HuH-7.5 (cell line): Measurements from ENCODE around the gene CCDC47.
"Not testable (repeated sequence)": the region's sequence is repeated elsewhere in the genome, so short reads cannot be mapped to it uniquely, and the experiment has no call there.

Source experiments
- DNase-seq: peaks from one replicate; pipeline ENCODE4 v3.0.0; 2011; ENCODE audit warnings: low spot score

Gene CCDC47, protein sequence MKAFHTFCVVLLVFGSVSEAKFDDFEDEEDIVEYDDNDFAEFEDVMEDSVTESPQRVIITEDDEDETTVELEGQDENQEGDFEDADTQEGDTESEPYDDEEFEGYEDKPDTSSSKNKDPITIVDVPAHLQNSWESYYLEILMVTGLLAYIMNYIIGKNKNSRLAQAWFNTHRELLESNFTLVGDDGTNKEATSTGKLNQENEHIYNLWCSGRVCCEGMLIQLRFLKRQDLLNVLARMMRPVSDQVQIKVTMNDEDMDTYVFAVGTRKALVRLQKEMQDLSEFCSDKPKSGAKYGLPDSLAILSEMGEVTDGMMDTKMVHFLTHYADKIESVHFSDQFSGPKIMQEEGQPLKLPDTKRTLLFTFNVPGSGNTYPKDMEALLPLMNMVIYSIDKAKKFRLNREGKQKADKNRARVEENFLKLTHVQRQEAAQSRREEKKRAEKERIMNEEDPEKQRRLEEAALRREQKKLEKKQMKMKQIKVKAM

DNA sequence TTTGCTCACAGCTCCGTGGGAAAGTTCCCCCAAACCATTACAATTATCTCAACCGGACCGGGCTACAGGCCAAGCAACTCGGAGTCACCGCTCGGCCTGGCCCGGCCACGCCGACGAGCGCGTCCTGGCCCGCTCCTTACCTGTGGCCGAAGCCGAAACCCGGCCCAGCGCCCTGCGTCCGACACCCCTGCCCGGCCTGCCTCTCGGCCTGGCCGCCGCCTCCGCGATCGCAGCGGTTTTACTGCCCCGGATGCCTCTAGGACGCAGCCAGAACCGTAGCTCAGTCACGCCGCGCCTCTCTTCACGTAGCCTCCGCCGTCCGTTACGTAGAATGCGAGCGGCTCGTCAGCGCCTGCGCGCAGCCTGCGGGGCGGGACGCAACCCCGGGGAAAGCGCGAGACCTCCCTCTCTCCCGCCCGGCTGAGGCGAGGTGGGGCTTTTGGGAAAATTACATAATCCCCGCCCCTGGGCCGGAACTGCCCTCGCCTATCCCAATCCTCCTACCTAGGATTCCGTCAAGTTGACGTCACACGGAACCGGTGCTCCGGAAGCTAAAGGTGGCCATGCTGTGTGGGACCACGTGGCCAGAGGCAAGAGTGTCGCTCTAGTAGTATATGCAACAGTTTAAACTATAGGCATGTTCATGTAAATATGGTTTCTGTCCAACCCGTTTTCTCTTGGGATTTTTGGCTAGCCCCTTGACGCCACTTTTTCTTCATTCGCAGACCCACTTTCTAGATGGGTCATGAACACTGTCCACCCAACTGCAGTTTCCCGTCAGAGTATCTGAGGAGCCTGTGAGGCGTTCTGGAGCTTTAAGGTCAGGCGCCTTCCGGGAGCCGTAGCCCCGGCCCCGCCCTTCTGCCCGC is at the start of gene CCDC47:
TSS of gene CCDC47 (minus strand) at position 326 of the 869 bp plus-strand sequence. CDS start 7,422 bp downstream, outside the sequence.
- DNase-seq, result peak; percentile 97

DNA sequence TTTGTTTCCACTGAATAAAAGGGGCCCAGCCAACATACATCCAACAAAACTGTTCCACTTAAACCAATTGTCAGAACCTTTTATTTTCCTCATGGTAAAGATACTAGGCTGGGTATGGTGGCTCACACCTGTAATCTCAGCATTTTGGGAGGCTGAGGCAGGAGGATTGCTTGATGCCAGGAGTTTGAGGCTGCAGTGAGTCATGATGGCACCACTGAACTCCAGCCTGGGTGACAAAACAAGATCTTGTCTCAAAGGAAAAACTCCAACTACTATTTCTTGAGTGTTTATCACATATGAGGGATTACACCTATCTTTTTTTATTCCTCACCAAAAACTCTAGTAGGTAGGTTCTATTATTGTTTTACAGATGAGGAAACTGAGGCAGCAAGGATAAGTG is 49.1 kb upstream of the CCDC47 start:
- DNase-seq, result no peak

DNA sequence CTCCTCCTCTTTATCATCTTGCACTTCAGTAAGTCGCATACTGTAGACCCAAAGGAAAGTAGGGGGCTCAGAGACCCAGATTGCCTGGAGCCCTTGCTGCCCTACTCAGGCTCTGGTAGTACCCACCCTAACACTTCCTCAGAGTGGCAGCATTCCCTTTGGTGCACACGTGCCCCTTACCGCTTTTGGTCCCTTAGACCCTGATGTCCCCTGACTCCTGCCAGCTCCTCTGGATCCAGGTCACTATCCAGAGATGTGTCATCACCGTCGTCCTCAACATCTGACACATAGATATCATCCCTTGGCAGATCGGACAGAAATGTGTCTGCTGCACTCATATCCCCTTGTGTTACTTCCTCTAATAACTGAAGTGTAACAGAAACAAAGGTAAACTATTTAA is 48.4 kb upstream of the CCDC47 start:
- no peak for DNase-seq

GRCh38 chr17:63820963-63821561 is 47.7 kb upstream of the CCDC47 start:
- DNase-seq, result no peak

- DNase-seq, result no peak
These were observed 46.5 kb upstream of the CCDC47 start for GRCh38 chr17:63819585-63820537.

DNA sequence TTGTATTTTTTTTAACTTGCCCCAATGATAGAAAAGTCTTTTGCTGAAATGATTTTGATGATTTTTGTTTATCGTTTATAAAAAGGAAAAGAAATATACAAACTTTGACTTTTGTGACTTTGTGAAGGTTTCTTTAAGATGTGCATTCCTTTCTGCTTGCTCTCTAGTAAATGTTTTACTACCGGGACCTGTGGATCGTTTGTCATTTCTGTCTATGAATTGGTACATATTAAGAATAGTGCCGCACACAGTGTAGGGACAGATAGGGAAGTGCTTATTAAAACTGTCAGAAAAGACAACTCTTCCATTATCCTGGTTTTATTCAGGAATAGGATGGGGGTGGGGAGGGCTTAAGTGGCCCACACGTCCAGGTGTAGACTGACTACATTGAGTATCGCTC is 45.7 kb upstream of the CCDC47 start:
- no peak for DNase-seq

DNA sequence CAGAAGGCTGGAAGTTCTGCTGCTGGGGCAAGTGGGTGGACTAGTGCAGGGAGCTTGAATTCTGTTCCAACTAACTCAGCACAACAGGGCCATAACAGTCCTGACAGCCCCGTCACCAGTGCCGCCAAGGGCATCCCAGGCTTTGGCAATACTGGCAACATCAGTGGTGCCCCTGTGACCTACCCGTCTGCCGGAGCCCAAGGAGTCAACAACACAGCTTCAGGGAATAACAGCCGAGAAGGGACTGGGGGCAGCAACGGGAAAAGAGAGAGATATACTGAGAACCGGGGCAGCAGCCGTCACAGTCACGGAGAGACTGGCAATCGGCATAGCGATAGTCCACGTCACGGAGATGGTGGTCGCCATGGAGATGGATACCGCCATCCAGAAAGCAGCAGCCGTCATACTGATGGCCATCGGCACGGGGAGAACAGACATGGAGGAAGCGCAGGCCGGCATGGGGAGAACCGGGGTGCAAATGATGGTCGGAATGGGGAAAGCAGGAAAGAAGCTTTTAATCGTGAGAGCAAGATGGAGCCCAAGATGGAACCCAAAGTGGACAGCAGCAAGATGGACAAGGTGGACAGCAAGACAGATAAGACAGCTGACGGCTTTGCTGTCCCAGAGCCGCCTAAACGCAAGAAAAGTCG is 44.5 kb upstream of the CCDC47 start:
- DNase-seq, result no peak

GRCh38 chr17:63816669-63817068 is 43.3 kb upstream of the CCDC47 start:
- DNase-seq, result no peak

DNA sequence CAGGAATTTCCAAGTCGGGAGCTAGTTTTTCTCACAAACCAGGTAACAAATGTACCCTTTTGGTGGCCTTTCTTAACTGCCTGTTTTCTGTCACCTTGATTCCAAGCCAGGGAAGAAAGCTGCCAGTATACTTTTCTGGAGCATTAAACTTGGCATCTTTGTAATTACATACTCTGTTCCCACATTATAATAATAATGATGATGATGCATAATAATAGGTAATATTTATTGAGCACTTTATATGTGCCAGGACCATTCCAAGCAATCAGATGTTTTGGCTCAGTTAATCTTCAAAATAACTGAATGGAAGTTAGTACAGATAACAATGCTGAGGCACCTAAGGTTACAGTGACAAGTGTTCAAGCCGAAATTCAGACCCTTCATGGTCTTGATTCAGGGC is 42.7 kb upstream of the CCDC47 start:
- no peak for DNase-seq

DNA sequence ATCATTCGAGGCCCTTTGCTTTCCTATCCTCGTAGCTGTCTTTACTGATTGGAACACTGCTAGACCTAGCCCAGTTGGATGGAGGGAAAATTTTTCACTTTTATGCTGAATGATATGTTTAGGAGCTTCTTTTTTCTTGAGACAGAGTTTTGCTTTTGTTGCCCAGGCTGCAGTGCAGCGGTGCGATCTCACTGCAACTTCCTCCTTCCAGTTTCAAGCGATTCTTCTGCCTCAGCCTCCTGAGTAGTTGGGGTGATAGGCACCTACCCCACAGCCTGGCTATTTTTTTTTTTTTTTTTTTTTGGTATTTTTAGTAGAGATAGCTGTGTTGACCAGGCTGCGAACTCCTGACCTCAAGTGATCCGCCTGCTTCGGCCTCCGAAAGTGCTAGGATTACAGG is 36.6 kb upstream of the CCDC47 start:
- DNase-seq, result no peak

- no peak for DNase-seq
These were observed 32.2 kb upstream of the CCDC47 start for GRCh38 chr17:63805591-63805990.

GRCh38 chr17:63804328-63804727 is 30.9 kb upstream of the CCDC47 start:
- no peak for DNase-seq

DNA sequence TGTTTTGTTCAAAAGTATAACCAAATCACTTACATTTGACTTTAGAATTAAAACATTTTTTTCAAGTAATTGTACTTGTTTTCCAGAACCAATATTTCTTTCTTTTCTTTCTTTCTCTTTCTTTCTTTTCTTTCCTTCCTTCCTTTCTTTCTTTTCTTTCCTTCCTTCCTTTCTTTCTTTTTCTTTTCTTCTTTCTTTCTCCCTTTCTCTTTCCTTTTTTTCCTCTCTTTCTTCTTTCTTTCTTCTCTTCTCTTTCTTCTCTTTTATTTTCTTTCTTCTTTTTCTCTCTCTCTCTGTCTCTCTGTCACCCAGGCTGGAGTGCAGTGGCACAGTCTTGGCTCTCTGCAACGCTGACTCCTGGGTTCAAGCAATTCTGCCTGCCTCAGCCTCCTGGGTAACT is 27.4 kb upstream of the CCDC47 start:
- DNase-seq, result no peak

GRCh38 chr17:63798572-63799106 is 25.2 kb upstream of the CCDC47 start:
- DNase-seq, result no peak

DNA sequence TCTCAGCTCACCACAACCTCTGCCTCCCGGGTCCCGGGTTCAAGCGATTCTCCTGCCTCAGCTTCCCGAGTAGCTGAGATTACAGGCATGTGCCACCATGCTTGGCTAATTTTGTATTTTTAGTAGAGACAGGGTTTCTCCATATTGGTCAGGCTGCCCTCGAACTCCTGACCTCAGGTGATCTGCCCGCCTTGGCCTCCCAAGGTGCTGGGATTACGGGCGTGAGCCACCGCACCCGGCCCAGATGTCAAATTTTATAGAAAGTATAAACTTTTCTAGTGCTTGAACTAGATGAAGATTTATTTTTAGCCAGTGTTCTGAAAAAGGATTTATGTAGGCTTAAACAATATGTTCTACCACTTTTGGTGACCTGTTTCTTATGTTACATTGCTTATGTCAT is 23.0 kb upstream of the CCDC47 start:
- not testable (repeated sequence) for DNase-seq

GRCh38 chr17:63792055-63792729 is 18.8 kb upstream of the CCDC47 start:
- DNase-seq, result no peak

DNA sequence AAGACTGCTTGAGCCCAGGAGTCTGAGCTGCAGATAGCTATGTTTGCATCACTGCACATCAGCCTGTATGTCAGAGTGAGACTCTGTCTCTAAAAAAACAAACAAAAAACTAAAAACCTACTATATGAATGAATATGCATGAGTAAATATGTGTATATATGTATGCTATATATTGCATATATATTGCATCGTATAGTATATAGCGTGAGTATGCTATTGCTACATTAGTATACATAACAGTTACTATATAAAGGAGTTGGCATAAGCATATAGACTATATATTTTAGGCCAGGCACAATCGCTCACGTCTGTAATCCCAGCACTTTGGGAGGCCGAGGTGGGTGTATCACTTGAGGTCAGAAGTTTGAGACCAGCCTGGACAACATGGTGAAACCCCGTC is 16.7 kb upstream of the CCDC47 start:
- DNase-seq, result no peak

DNA sequence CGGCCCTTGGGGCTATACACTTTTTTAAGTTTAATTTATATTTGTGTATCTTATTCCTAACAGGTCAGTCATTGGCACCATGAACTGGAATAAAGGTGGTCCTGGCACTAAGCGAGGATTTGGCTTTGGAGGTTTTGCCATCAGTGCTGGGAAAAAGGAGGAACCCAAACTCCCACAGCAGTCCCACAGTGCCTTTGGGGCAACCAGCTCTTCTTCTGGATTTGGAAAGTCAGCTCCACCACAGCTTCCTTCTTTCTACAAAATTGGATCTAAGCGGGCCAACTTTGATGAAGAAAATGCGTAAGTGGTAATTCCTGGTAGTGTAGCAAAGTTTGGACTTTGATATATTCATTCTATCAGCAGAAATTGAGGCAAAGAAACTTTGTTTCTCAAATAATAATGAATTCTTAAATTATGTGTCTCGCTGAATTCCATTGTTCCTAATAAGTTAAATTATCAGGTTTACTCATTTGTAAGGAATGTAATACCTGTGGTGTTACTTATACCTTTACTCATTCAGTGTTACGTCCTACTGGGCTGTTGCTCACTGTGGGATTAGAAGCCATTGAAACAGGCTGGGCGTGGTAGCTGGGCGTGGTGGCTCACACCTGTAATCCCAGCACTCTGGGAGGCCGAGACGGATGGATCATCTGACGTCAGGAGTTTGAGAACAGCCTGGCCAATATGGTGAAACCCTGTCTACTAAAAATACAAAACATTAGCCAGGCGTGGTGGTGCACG is 13.7 kb upstream of the CCDC47 start:
- no peak for DNase-seq

- DNase-seq, result no peak
These were observed 12.7 kb upstream of the CCDC47 start for GRCh38 chr17:63786117-63786516.
